Mesenchymal stem cell (in vitro differentiated cells and primary cell): ENCODE measurements around the gene SZT2.

Source experiments
- DNase-seq: peaks from one replicate; pipeline ENCODE4 v3.0.0-alpha.2; 2013
- H2AFZ ChIP-seq: one replicate; pipeline ENCODE4 v1.6.1; 2013; ENCODE audit warnings: low read depth, mild to moderate bottlenecking, control low read depth, inconsistent platforms, low read length, moderate library complexity
- H2AK5ac ChIP-seq: 2 replicates; pipeline ENCODE4 v1.6.1; 2013; ENCODE audit warnings: low read length, moderate library complexity, mild to moderate bottlenecking, inconsistent platforms; ENCODE audit not compliant: severe bottlenecking
- H2BK120ac ChIP-seq: one replicate; pipeline ENCODE4 v1.6.1; 2013; ENCODE audit warnings: low read depth, mild to moderate bottlenecking, inconsistent platforms, low read length, moderate library complexity
- H2BK12ac ChIP-seq, 2 experiments: one replicate each; pipeline ENCODE4 v1.6.1; 2013; ENCODE audit warnings: inconsistent platforms in 2 of 2, low read length in 2 of 2, mild to moderate bottlenecking in 2 of 2, moderate library complexity in 2 of 2, control low read depth in 1 of 2
- H2BK15ac ChIP-seq: one replicate; pipeline ENCODE4 v1.6.1; 2013; ENCODE audit warnings: mild to moderate bottlenecking, low read depth, inconsistent platforms; ENCODE audit not compliant: poor library complexity, severe bottlenecking
- H2BK5ac ChIP-seq: 2 replicates; pipeline ENCODE4 v1.6.1; 2013; ENCODE audit warnings: low read depth, mild to moderate bottlenecking, low read length, control low read depth, inconsistent platforms; ENCODE audit not compliant: poor library complexity, severe bottlenecking
- H3K14ac ChIP-seq, 2 experiments: one replicate each; pipeline ENCODE4 v1.6.1; 2013; ENCODE audit warnings: inconsistent platforms in 2 of 2, low read length in 2 of 2, control low read depth in 1 of 2, mild to moderate bottlenecking in 1 of 2, moderate library complexity in 1 of 2
- H3K18ac ChIP-seq, 2 experiments: one replicate each; pipeline ENCODE4 v1.6.1; 2013; ENCODE audit warnings: inconsistent platforms in 2 of 2, low read length in 2 of 2, control low read depth in 1 of 2, low read depth in 1 of 2, mild to moderate bottlenecking in 1 of 2
- H3K23ac ChIP-seq, 2 experiments: one replicate each; pipeline ENCODE4 v1.6.1; 2013; ENCODE audit warnings: inconsistent platforms in 2 of 2, low read length in 2 of 2, mild to moderate bottlenecking in 2 of 2, moderate library complexity in 2 of 2, control low read depth in 1 of 2
- H3K27ac ChIP-seq: 2 replicates; pipeline ENCODE4 v1.5.1; 2013; ENCODE audit warnings: mild to moderate bottlenecking, moderate library complexity, low read length, control low read depth, inconsistent platforms; ENCODE audit not compliant: poor library complexity, severe bottlenecking
- H3K27me3 ChIP-seq, 2 experiments: 2 replicates each; pipeline versions ENCODE4 v1.6.1 to v1.7.0; 2013; ENCODE audit warnings: low read length in 2 of 2, mild to moderate bottlenecking in 2 of 2, moderate library complexity in 2 of 2, control low read depth in 1 of 2, inconsistent platforms in 1 of 2; ENCODE audit not compliant: control insufficient read depth in 1 of 2, insufficient read depth in 1 of 2
- H3K36me3 ChIP-seq, 2 experiments: 2 replicates each; pipeline versions ENCODE4 v1.6.1 to v1.7.0; 2013; ENCODE audit warnings: low read length in 2 of 2, control low read depth in 1 of 2, inconsistent platforms in 1 of 2, low read depth in 1 of 2, mild to moderate bottlenecking in 1 of 2; ENCODE audit not compliant: insufficient read depth in 2 of 2, control insufficient read depth in 1 of 2
- H3K4ac ChIP-seq, 2 experiments: one replicate each; pipeline ENCODE4 v1.6.1; 2013; ENCODE audit warnings: inconsistent platforms in 2 of 2, low read length in 2 of 2, mild to moderate bottlenecking in 2 of 2, moderate library complexity in 2 of 2, control low read depth in 1 of 2, low read depth in 1 of 2
- H3K4me1 ChIP-seq: 2 replicates; pipeline ENCODE4 v1.6.1; 2013; ENCODE audit warnings: low read depth, low read length, control low read depth; ENCODE audit not compliant: control insufficient read depth, insufficient read depth
- H3K4me2 ChIP-seq: 2 replicates; pipeline ENCODE4 v1.6.1; 2013; ENCODE audit warnings: low read length, mild to moderate bottlenecking, inconsistent platforms; ENCODE audit not compliant: poor library complexity, severe bottlenecking
- H3K4me3 ChIP-seq, 2 experiments: 2 replicates each; pipeline versions ENCODE4 v1.5.1 to v1.7.0; 2013; ENCODE audit warnings: low read length in 2 of 2, mild to moderate bottlenecking in 2 of 2, control low read depth in 1 of 2, low read depth in 1 of 2; ENCODE audit not compliant: insufficient read depth in 1 of 2
- H3K79me1 ChIP-seq: replicated peaks from 2 replicates; pipeline ENCODE4 v1.6.1; 2013; ENCODE audit warnings: mild to moderate bottlenecking, control low read depth, low read length, inconsistent platforms; ENCODE audit not compliant: poor library complexity, severe bottlenecking
- H3K9ac ChIP-seq: 2 replicates; pipeline ENCODE4 v1.7.0; 2013; ENCODE audit warnings: mild to moderate bottlenecking, low read length, moderate library complexity
- H3K9me3 ChIP-seq: 2 replicates; pipeline ENCODE4 v1.7.0; 2013; ENCODE audit warnings: mild to moderate bottlenecking, low read length; ENCODE audit not compliant: control insufficient read depth
- H4K8ac ChIP-seq: one replicate; pipeline ENCODE4 v1.6.1; 2013; ENCODE audit warnings: inconsistent platforms, mild to moderate bottlenecking, low read length, moderate library complexity
- H4K91ac ChIP-seq: one replicate; pipeline ENCODE4 v1.6.1; 2013; ENCODE audit warnings: mild to moderate bottlenecking, low read length, inconsistent platforms
- WGBS: methylation state at CpG from one replicate; pipeline ENCODE4 v1.1.7; 2013; ENCODE audit warnings: mixed read lengths; 5-methylcytosine and 5-hydroxymethylcytosine counted together

The SZT2 gene

GRCh38 chr1:43445606-43446387 is 56.1 kb downstream of the SZT2 start:
- no peak overlapping the region for H2BK12ac ChIP-seq
- no peaks in the 10 kb centered on the region for H3K4me1 ChIP-seq
- no peak overlapping the region for H4K91ac ChIP-seq
- H3K9ac ChIP-seq, result no peak overlapping the region
- no peak overlapping the region for H3K4me2 ChIP-seq
- H3K18ac ChIP-seq, result no peak overlapping the region
- WGBS, result 89% methylated on average over 9 of the region's 10 CpGs
- H3K27me3 ChIP-seq, result no peaks in the 10 kb centered on the region
- no peak overlapping the region for H2BK5ac ChIP-seq
- H2AFZ ChIP-seq, result no peak overlapping the region
- H3K4ac ChIP-seq, result no peak overlapping the region
- H3K27ac ChIP-seq, result no peak overlapping the region
- no peak overlapping the region for H3K14ac ChIP-seq
- H4K8ac ChIP-seq, result no peak overlapping the region
- peaks cover 3% of the 10 kb centered on the region for H3K79me1 ChIP-seq
- no peak overlapping the region for H2BK15ac ChIP-seq
- H3K36me3 ChIP-seq, result peaks cover 95 to 98% of the 10 kb centered on the region in 2 experiments
- no peak overlapping the region for H3K4me3 ChIP-seq
- no peak overlapping the region for H2AK5ac ChIP-seq
- no peak for DNase-seq
- no peaks in the 10 kb centered on the region for H3K9me3 ChIP-seq
- H2BK120ac ChIP-seq, result no peak overlapping the region
- H3K23ac ChIP-seq, result no peak overlapping the region

GRCh38 chr1:43446388-43446740 is 56.7 kb downstream of the SZT2 start:
- no peak overlapping the region for H3K18ac ChIP-seq
- H2BK12ac ChIP-seq, result no peak overlapping the region
- no peak overlapping the region for H2BK120ac ChIP-seq
- H3K4ac ChIP-seq, result no peak overlapping the region
- no peak overlapping the region for H3K23ac ChIP-seq
- H2BK5ac ChIP-seq, result no peak overlapping the region
- H3K9ac ChIP-seq, result no peak overlapping the region
- H2AFZ ChIP-seq, result no peak overlapping the region
- H3K9me3 ChIP-seq, result no peaks in the 10 kb centered on the region
- no peak overlapping the region for H4K8ac ChIP-seq
- no peak overlapping the region for H3K4me3 ChIP-seq
- no peaks in the 10 kb centered on the region for H3K4me1 ChIP-seq
- H4K91ac ChIP-seq, result no peak overlapping the region
- no peak overlapping the region for H3K14ac ChIP-seq
- no peak overlapping the region for H2BK15ac ChIP-seq
- H3K36me3 ChIP-seq, result peaks cover 95 to 98% of the 10 kb centered on the region in 2 experiments
- H2AK5ac ChIP-seq, result no peak overlapping the region
- H3K27me3 ChIP-seq, result no peaks in the 10 kb centered on the region
- peaks cover 6% of the 10 kb centered on the region for H3K79me1 ChIP-seq
- H3K4me2 ChIP-seq, result no peak overlapping the region
- no peak overlapping the region for H3K27ac ChIP-seq
- 98% methylated on average over 4 of the region's 4 CpGs for WGBS
- DNase-seq, result no peak

- Histone ChIP-seq H3K27ac (no peak overlapping the region), H2AK5ac (no peak overlapping the region)
- WGBS, result 96% methylated on average over 19 of the region's 19 CpGs
Observed at GRCh38 chr1:43446881-43447835, 57.5 kb downstream of the SZT2 start.

More at GRCh38 chr1:43446881-43447835, 57.5 kb downstream of the SZT2 start:
- Histone ChIP-seq H3K9ac (no peak overlapping the region), H3K18ac (no peak overlapping the region), H3K23ac (no peak overlapping the region), H2BK120ac (no peak overlapping the region), H3K4me2 (no peak overlapping the region), H4K91ac (no peak overlapping the region), H3K14ac (no peak overlapping the region), H2AFZ (no peak overlapping the region), H2BK15ac (no peak overlapping the region), H3K9me3 (no peaks in the 10 kb centered on the region), H2BK5ac (no peak overlapping the region), H3K79me1 (peaks cover 10% of the 10 kb centered on the region), H3K36me3 (peaks cover 95 to 100% of the 10 kb centered on the region in 2 experiments), H2BK12ac (no peak overlapping the region), H3K27me3 (no peaks in the 10 kb centered on the region), H4K8ac (no peak overlapping the region), H3K4me3 (no peak overlapping the region), H3K4me1 (peaks cover under 1% of the 10 kb centered on the region), H3K4ac (no peak overlapping the region)
- no peak for DNase-seq
